Posterior cingulate gyrus (tissue), 11 donors: ENCODE data around the gene SIDT1.
"Not testable (repeated sequence)": the region's sequence is repeated elsewhere in the genome, so short reads cannot be mapped to it uniquely, and the experiment has no call there.

Experiments used
- DNase-seq, 10 donors: peaks; one replicate each; pipeline versions ENCODE4 v3.0.0 to v3.0.0-alpha.2; 2020 to 2021; ENCODE audit warnings: mixed read lengths in 3 of 10
- intact Hi-C: fragments of 100-400 bp; cut with DNase I; formaldehyde crosslinking; loops from one replicate; pipeline ENCODE4 v1.15.1; 2023

SIDT1 gene

GRCh38 chr3:113629584-113630421, 97.4 kb downstream of the SIDT1 start:
- intact Hi-C loops = no loop called here
- DNase-seq = no peak

GRCh38 chr3:113630956-113631542, 98.7 kb downstream of the SIDT1 start:
- intact Hi-C loops = no loop called here
- DNase-seq = no peak

- intact Hi-C loops = no loop called here
- DNase-seq = no peak
Measured at GRCh38 chr3:113631573-113631972, 99.2 kb downstream of the SIDT1 start.

GRCh38 chr3:113634782-113635474, 102.6 kb downstream of the SIDT1 start:
- intact Hi-C loops = no loop called here
- DNase-seq = no peak

DNA sequence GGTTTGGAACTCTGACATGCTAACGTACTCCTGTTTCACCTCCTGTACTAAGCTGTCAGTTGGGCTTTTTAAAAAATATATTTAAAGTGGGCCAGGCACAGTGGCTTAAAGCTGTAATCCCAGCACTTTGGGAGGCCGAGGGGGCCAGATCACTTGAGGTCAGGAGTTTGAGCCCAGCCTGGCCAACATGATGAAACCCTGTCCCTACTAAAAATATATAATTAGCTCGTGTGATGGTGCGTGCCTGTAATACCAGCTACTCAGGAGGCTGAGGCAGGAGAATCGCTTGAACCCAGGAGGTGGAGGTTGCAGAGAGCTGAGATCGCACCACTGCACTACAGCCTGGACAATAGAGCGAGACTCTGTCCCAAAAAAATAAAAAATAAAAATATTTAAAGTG, 103.7 kb downstream of the SIDT1 start:
- DNase-seq, intact Hi-C loops: not testable (repeated sequence)

DNA sequence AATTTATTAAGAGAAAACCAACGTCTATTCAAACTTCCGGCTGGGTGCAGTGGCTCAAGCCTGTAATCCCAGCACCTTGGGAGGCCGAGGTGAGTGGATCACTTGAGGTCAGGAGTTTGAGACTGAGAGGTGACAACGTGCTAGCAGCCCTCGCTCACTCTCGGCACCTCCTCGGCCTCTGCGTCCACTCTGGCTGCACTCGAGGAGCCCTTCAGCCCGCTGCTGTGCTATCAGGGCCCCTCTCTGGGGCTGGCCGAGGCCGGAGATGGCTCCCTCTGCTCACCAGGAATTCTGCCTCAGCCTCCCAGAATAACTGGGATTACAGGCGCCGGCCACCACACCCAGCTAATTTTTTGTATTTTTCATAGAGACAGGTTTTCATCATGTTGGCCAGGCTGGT, 105.4 kb downstream of the SIDT1 start:
- intact Hi-C loops = no loop called here
- no peak for DNase-seq

DNA sequence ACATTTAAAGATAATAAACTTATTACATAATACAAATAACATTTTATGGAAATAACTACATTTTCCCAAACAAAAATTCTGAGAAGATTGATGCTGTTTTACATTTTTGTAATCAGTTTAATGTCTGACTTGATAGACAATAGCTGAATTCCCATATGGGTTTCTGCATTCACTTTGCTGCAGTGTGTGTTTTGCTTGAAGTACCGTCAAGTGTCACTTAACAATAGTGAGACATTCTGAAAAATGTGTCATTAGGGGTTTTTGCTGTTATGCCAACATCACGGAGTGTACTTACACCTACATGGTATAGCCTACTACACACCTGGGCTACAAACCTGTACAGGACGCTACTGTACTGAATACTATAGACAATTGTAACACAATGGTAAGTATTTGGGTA, 106.6 kb downstream of the SIDT1 start:
- intact Hi-C loops = no loop called here
- DNase-seq = no peak

GRCh38 chr3:113643583-113643982, 111.2 kb downstream of the SIDT1 start:
- intact Hi-C loops = no loop called here
- DNase-seq = no peak

DNA sequence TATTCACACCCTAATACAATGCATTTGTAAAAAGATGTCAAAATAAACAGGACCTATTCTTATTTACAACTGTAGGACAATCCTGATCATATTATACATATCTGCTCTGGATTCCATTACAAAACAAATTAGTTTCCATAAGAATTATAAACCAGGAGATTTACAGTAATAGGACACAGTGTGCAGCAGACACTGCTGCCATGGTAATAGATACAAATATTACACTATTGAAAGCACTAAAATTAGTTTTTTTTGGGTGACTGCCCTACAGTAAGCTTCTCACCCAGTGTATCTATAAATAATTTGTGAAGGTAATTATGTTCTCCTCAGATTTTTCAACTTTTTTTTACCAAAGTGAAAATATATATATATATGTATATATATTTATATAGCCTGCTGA, 116.2 kb downstream of the SIDT1 start:
- no peak for DNase-seq
- intact Hi-C loops = no loop called here

DNA sequence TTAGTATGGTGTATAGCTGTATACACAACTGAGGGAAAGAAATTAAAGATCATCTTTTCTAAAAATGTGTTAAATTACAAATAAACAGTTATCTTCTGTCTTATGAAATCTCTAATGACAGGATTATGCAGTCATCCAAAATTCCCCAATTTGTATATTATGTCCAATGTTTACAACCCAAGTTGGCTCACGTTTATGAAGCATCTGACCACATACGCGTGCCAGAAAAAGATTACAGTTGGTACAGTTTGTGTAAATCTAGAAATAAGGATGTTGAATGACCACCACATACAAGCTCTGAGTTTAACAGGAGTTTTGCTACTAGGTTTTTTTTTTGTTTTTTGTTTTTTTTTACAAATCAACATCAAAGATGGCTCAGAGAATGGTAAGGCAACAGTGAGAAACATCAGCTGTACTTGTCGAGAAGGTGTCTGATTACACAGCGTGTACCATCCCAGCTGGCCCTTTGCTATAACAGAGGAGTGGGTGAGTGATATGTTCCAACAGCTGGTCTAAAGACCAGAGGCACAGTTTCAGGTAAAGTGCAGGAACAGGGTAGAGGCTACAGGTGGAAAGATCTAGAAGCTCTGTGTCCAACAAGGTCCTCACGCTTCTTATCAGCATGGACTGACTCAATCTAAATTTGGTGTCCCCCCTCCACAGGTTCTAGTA, 117.0 kb downstream of the SIDT1 start:
- DNase-seq = no peak
- intact Hi-C loops = no loop called here

- intact Hi-C loops = no loop called here
- no peak for DNase-seq
Measured at GRCh38 chr3:113654310-113654709, 122.0 kb downstream of the SIDT1 start.

- intact Hi-C loops = no loop called here
- DNase-seq = no peak
Measured at GRCh38 chr3:113654851-113655250, 122.5 kb downstream of the SIDT1 start.

GRCh38 chr3:113658107-113658506, 125.8 kb downstream of the SIDT1 start:
- intact Hi-C loops = no loop called here
- no peak for DNase-seq

- no peak for DNase-seq
- intact Hi-C loops = no loop called here
Measured at GRCh38 chr3:113659101-113659541, 126.8 kb downstream of the SIDT1 start.

DNA sequence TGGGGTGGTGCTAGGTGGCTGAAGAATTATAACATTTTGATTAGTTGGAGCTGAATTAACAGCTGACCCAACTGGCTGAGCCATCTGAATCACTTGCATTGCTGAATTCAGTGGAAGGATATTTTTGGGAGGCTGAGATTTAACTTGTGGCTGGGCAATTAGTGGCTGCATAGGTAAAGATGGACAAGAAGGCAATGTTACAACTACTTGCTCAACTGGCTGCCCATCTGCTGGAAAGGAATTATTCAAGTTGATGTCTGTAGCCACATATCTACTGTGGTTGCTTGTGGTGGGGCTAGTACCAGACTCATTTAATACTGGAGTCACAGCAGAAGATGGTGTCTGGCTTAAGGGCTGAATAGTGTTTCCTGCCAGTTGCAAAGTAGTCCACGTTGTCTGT, 127.6 kb downstream of the SIDT1 start:
- intact Hi-C loops = no loop called here
- no peak for DNase-seq

DNA sequence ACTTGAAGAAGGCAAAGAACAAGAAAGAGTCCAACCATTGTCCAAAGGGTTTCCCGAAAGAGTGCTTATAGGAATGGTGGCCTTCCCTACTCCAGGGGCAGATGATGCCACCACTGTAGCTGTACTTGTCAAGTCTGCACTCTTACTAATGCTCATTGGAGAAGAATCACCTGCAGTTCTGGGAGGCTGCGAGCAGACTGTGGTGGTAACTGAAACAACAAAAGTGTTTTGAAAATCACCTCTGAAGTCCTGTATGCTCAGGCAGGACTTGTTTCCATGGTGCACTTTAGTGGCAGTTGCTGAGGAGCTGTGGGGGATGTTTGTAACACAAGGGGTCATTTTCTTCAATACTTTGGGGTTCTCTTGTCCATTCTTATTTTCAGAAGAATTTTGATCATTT, 128.1 kb downstream of the SIDT1 start:
- intact Hi-C loops = no loop called here
- DNase-seq = no peak

DNA sequence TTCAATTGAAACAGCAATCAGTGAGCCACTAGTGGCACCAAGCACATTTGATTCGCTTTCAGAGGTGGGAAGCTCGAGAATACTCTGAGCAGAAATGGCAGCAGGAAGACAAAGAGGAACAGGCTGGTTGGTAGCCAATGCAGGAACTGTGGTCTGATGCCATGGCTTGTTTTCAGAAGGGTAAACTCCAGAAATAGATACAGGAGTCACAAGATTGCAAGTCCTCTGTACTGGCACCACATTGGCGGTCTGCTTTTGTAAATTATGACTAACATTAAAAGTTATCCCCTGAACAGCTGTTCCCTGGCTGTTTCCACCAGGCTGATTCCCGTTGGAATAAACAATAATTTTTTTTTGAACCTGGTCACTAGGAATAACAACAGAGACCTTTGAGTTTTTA, 128.5 kb downstream of the SIDT1 start:
- no peak for DNase-seq
- intact Hi-C loops = no loop called here

- DNase-seq = no peak
- intact Hi-C loops = no loop called here
Measured at GRCh38 chr3:113662824-113663223, 130.5 kb downstream of the SIDT1 start.

DNA sequence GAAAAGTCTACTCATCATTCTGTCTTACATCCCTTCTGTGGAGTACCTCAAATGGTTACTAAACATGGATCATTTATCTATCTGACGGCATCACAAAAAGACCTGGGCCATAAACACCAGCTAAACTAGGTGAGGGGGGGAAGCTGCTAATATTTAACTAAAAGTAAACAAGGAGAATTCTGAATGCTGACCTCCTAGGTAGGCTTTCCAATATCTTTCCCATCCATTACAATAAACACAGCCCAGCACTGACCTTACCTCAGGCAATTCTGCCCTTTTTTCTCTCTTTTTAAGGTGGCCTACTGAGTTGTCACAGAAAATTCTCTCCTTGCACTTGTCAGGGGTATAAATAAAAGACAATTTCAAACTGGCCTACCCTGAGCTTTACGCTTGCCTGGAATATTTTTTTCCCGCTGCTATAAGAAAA, 131.0 kb downstream of the SIDT1 start:
- no peak for DNase-seq
- intact Hi-C loops = no loop called here

- intact Hi-C loops = no loop called here
Measured at GRCh38 chr3:113663761-113664160, 131.4 kb downstream of the SIDT1 start.

GRCh38 chr3:113664523-113665094, 132.3 kb downstream of the SIDT1 start:
- no peak for DNase-seq
- intact Hi-C loops = no loop called here

More at GRCh38 chr3:113663761-113664160, 131.4 kb downstream of the SIDT1 start:
- DNase-seq = no peak
